HG03039 (cell line): ENCODE measurements around the gene APBB3.

ENCODE experiments used
- ATAC-seq: cut with Tn5 transposase; IDR thresholded peaks from one replicate; pipeline ENCODE4 v1.9.1; 2021; ENCODE audit warnings: mild to moderate bottlenecking, moderate library complexity; ENCODE audit not compliant: unreplicated experiment

Gene APBB3

GRCh38 chr5:140554454-140554853, 9.9 kb downstream of the APBB3 start:
- ATAC-seq: no peak

DNA sequence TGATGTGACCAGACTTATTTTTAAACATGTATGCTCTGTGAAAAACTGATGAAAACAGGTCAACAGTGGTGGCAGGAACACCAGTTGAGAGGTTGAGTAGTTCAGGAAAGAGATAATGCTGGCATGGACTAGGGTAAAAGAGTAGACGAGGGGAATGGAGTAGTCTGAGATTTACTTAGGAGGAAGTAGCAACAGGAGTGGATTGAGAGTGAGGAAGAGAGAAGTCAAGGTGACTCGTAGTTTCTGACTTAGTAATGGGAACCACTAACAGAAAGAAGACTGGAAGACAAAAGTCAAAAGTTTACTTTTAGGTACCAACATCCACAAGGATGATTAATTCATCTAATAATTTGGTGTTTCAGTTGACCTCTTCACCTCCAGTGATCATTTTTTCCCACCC, 10.7 kb downstream of the APBB3 start:
- no peak for ATAC-seq

GRCh38 chr5:140551872-140552271, 12.5 kb downstream of the APBB3 start:
- no peak for ATAC-seq

DNA sequence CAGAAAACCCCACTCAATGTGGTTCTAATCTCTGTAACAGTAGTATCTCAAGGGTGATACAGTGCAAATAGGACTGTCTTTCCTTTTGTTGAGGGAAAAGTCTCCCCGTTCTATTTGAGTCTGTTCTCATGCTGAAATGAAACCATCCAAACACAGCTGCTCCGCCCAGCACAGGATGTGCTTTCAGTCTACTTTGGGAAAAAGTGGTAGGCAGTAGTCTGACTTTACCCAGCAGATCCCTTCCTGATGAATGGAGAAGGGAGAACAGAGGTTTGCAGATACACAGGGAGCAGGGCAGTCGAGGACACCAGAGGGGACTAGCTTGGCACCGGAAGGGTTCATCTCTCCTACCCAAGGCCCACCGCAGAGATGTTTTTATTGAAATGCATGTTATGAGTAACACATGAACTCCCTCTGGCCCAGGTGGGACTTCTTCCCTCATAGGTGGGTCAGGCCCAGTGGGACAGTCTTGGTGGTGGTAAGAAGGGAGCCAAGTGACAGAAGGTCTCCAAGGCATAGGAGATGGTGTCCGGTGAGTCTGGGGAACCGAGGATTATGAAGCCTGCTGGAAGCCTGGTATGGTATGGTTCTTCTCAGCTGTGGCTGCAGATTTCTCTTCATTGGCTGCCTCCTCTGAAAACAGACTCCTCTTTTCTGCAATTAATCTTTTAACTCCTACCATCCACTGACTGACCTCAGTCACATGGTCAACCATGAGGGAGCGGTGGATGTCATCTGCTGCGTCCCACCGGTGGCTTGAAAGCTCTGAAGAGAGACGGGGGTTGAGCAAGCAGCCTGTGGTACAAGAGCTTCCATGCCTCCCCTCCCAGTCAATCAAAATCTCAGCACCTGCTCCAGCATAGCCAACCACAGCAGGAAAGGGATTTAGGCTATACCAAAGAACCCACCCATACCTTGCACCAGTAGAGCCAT, 14.0 kb downstream of the APBB3 start:
- no peak for ATAC-seq

GRCh38 chr5:140549237-140550144, 14.9 kb downstream of the APBB3 start:
- no peak for ATAC-seq

GRCh38 chr5:140548791-140549190, 15.6 kb downstream of the APBB3 start:
- ATAC-seq: no peak

GRCh38 chr5:140548300-140548688, 16.1 kb downstream of the APBB3 start:
- no peak for ATAC-seq

GRCh38 chr5:140547508-140548299, 16.7 kb downstream of the APBB3 start, which contains the start of gene EIF4EBP3:
TSS of gene EIF4EBP3 (plus strand) at chr5:140547662. CDS start at chr5:140547738, 76 bp downstream.
- peak; percentile 96 for ATAC-seq

GRCh38 chr5:140546851-140547507, 17.4 kb downstream of the APBB3 start:
- ATAC-seq: no peak

GRCh38 chr5:140545606-140546005, 18.8 kb downstream of the APBB3 start:
- ATAC-seq: no peak

DNA sequence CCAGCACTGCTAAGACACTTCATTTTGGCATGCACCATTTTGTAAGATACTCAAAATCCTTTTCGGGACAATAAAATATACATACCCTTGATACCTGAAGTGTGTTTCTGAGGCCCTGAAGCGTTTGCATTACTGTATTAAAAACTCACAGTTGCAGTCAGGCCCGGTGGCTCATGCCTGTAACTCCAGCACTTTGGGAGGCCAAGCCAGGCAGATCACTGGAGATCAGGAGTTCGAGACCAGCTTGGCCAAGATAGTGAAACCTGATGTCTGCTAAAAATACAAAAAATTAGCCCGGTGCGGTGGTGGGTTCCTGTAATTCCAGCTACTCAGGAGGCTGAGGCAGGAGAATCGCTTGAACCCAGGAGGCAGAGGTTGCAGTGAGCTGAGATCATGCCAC, 19.4 kb downstream of the APBB3 start:
- ATAC-seq: no peak

GRCh38 chr5:140542972-140543371, 21.4 kb downstream of the APBB3 start:
- ATAC-seq: no peak

GRCh38 chr5:140540227-140540626, 24.2 kb downstream of the APBB3 start:
- no peak for ATAC-seq

DNA sequence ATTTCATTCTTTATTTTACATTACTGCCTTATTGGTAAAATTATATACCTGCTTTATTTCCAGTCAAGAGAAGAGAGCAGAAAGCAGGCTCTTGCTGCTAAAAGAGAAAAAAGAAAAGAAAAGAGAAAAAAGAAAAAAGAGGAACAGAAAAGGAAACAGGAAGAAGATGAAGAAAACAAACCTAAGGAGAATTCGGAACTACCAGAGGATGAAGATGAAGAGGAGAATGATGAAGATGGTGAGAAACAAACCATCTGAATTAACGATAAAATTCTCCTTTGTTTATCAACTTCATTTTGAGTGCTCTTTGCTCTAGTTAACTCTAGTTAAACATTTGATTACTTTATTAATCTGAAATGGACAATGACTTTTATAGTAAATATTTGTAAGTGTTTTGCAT, 40.4 kb downstream of the APBB3 start:
- no peak for ATAC-seq

- no peak for ATAC-seq
Measured at GRCh38 chr5:140513124-140513523, 51.3 kb downstream of the APBB3 start.

DNA sequence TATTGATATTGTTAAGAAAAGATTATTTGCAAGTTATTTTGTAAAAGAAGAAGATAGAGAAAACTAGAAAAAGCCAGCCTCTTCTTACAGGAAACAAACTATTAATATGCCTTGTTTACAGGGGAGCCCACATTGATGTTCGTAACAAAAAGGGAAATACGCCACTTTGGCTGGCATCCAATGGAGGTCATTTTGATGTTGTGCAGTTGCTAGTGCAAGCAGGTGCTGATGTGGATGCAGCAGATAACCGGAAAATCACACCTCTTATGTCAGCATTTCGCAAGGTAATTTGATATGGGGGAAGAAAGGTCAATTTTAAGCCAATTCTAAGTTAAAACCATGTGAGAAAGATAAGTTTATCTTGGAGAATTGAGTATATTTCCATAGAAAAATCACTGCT, 54.5 kb downstream of the APBB3 start:
- no peak for ATAC-seq
